Osteocyte (in vitro differentiated cells): ENCODE results near the gene SETD7. TPM values are rescaled to one million over a fixed set of nuclear protein-coding genes. Genes with fewer than 3 reads are reported as not detected.

Experiments
- DNase-seq: peaks from one replicate; pipeline ENCODE4 v3.0.0; 2021; ENCODE audit warnings: mixed read lengths; ENCODE audit not compliant: unreplicated experiment; ENCODE audit errors: extremely low spot score
- H3K27ac Mint-ChIP-seq: one replicate; pipeline ENCODE4 v1.8.0; 2021; ENCODE audit warnings: mild to moderate bottlenecking, mixed read lengths; ENCODE audit not compliant: unreplicated experiment
- H3K27me3 Mint-ChIP-seq: one replicate; pipeline ENCODE4 v1.8.0; 2021; ENCODE audit warnings: mixed read lengths; ENCODE audit not compliant: unreplicated experiment
- H3K36me3 Mint-ChIP-seq: one replicate; pipeline ENCODE4 v1.8.0; 2021; ENCODE audit warnings: mixed read lengths; ENCODE audit not compliant: unreplicated experiment
- H3K4me1 Mint-ChIP-seq: one replicate; pipeline ENCODE4 v1.8.0; 2021; ENCODE audit warnings: mixed read lengths; ENCODE audit not compliant: unreplicated experiment
- H3K4me3 Mint-ChIP-seq: one replicate; pipeline ENCODE4 v1.8.0; 2021; ENCODE audit warnings: mild to moderate bottlenecking, moderate library complexity, mixed read lengths; ENCODE audit not compliant: unreplicated experiment
- H3K9me3 Mint-ChIP-seq: one replicate; pipeline ENCODE4 v1.8.0; 2021; ENCODE audit warnings: mixed read lengths; ENCODE audit not compliant: unreplicated experiment
- CTCF ChIP-seq: fragments of 200-600 bp; sonication (generic); IDR thresholded peaks from 2 replicates; pipeline ENCODE4 v1.5.0; 2021; ENCODE audit warnings: antibody characterized with exemption, mild to moderate bottlenecking, moderate library complexity
- total RNA-seq: library from RNA; stranded (reverse); gene quantifications from 2 replicates; pipeline ENCODE4 v1.2.1, GENCODE V29; 2021

SETD7 gene
- total RNA-seq, 1 donor from 2014 or later, result 44.2 TPM

- Mint-ChIP-seq H3K4me3 (no peak overlapping the region), H3K36me3 (peaks cover 67% of the 10 kb centered on the region), H3K9me3 (no peaks in the 10 kb centered on the region), H3K27me3 (no peaks in the 10 kb centered on the region), H3K4me1 (no peaks in the 10 kb centered on the region), H3K27ac (no peak overlapping the region)
- TF ChIP-seq CTCF, result no peak
- no peak for DNase-seq
These were observed 44.7 kb downstream of the SETD7 start for GRCh38 chr4:139511320-139511719.

- H3K4me1 Mint-ChIP-seq, result no peaks in the 10 kb centered on the region
- no peaks in the 10 kb centered on the region for H3K9me3 Mint-ChIP-seq
- H3K27me3 Mint-ChIP-seq, result no peaks in the 10 kb centered on the region
- peak; percentile 46 for TF ChIP-seq CTCF
- peaks cover 56% of the 10 kb centered on the region for H3K36me3 Mint-ChIP-seq
- H3K27ac Mint-ChIP-seq, result no peak overlapping the region
- no peak for DNase-seq
- H3K4me3 Mint-ChIP-seq, result no peak overlapping the region
These were observed 46.1 kb downstream of the SETD7 start for GRCh38 chr4:139509727-139510410.

- Mint-ChIP-seq H3K36me3 (peaks cover 53% of the 10 kb centered on the region), H3K27me3 (no peaks in the 10 kb centered on the region), H3K9me3 (no peaks in the 10 kb centered on the region), H3K4me3 (no peak overlapping the region), H3K4me1 (no peaks in the 10 kb centered on the region), H3K27ac (no peak overlapping the region)
- DNase-seq, result no peak
- TF ChIP-seq CTCF, result no peak
These were observed 47.3 kb downstream of the SETD7 start for GRCh38 chr4:139508581-139509237.

- no peaks in the 10 kb centered on the region for H3K9me3 Mint-ChIP-seq
- H3K4me3 Mint-ChIP-seq, result no peak overlapping the region
- no peak for TF ChIP-seq CTCF
- no peaks in the 10 kb centered on the region for H3K27me3 Mint-ChIP-seq
- H3K27ac Mint-ChIP-seq, result no peak overlapping the region
- DNase-seq, result no peak
- H3K4me1 Mint-ChIP-seq, result no peaks in the 10 kb centered on the region
- peaks cover 50% of the 10 kb centered on the region for H3K36me3 Mint-ChIP-seq
These were observed 49.2 kb downstream of the SETD7 start for GRCh38 chr4:139506774-139507173.

GRCh38 chr4:139503622-139504166 lies 52.3 kb downstream of the SETD7 start:
- no peak for TF ChIP-seq CTCF
- Mint-ChIP-seq H3K9me3 (no peaks in the 10 kb centered on the region), H3K27me3 (no peaks in the 10 kb centered on the region), H3K4me1 (no peaks in the 10 kb centered on the region), H3K27ac (no peak overlapping the region), H3K4me3 (no peak overlapping the region), H3K36me3 (peaks cover 25% of the 10 kb centered on the region)
- no peak for DNase-seq
